Posterior cingulate gyrus (tissue), 11 donors: ENCODE results near the gene DPP6.
A peak's percentile ranks its signal among the peaks of the same experiment; 100 is the strongest.

ENCODE experiments used
- DNase-seq, 10 donors: peaks; one replicate each; pipeline versions ENCODE4 v3.0.0 to v3.0.0-alpha.2; 2020 to 2021; ENCODE audit warnings: mixed read lengths in 3 of 10
- intact Hi-C: fragments of 100-400 bp; cut with DNase I; formaldehyde crosslinking; loops from one replicate; pipeline ENCODE4 v1.15.1; 2023

DPP6 gene

DNA sequence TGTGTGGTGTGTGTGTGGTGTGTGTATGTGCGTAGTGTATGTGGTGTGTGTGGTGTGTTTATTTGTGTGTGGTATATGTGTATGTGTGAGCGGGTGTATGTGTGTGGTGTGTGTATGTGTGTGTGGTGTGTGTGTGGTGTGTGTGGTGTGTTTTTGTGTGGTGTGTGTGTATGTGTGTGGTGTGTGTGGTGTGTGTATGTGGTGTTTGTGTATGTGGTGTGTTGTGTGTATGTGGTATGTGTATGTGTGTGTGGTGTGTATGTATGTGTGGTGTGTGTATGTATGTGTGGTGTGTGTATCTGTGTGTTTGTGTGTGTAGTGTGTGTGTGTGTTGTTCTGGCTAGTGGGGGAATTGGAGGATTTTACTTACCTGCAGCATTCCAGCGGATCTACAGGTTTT, 523.3 kb downstream of the DPP6 start:
- intact Hi-C loops: loop anchor here (10.0 kb wide), 1 partner anchor 61 kb away; no protein-coding TSS in a partner anchor
- no peak for DNase-seq

DNA sequence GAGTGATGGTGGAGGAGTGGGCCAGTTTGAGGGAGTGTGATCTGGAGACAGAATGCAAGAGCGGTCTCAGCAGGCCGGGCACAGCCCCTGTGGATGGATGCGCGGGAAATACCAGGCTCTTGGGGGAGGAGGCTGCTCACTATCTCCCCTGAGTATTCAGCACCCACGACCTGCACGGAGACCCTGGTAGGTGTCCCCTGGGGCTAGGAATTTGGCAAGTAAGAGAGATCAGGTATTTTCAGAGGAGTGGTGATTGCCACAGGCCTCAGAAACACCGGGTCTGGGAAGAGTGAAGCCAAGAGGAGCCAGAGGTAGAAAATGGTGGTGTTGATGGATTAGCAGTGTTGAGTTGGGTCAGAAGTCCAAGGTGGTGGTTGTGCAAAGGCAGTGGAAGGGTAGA, 524.4 kb downstream of the DPP6 start:
- no peak for DNase-seq
- intact Hi-C loops: loop anchor here (10.0 kb wide), 1 partner anchor 62 kb away; no protein-coding TSS in a partner anchor

- DNase-seq: no peak
- intact Hi-C loops: loop anchor here (10.0 kb wide), 1 partner anchor 63 kb away; no protein-coding TSS in a partner anchor
These were observed 525.1 kb downstream of the DPP6 start for GRCh38 chr7:154577141-154577873.

- no peak for DNase-seq
- intact Hi-C loops: loop anchor here (10.0 kb wide), 1 partner anchor 64 kb away; no protein-coding TSS in a partner anchor
These were observed 526.1 kb downstream of the DPP6 start for GRCh38 chr7:154578336-154578735.

DNA sequence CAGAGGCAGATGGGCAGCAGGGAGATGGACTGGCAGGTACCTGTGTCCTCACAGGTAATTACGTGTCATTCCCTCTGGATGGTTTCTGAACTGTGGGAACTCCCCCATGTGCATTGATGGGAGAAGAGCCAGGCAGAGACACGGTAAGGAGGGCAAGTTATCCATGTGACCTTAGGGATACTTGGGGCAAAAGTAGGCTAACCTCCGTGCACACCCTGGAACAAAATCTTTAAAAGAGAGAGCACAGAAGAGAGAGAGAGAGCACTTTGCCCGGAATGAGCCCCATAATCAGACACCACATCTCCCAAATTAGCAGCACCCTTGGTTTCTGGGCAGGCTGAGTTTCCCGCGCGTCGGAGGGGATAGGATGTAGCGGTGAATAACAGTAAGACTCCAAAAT, 527.5 kb downstream of the DPP6 start:
- DNase-seq: no peak
- intact Hi-C loops: loop anchor here (10.0 kb wide), 2 partner anchors 65 to 195 kb away; no protein-coding TSS in a partner anchor

DNA sequence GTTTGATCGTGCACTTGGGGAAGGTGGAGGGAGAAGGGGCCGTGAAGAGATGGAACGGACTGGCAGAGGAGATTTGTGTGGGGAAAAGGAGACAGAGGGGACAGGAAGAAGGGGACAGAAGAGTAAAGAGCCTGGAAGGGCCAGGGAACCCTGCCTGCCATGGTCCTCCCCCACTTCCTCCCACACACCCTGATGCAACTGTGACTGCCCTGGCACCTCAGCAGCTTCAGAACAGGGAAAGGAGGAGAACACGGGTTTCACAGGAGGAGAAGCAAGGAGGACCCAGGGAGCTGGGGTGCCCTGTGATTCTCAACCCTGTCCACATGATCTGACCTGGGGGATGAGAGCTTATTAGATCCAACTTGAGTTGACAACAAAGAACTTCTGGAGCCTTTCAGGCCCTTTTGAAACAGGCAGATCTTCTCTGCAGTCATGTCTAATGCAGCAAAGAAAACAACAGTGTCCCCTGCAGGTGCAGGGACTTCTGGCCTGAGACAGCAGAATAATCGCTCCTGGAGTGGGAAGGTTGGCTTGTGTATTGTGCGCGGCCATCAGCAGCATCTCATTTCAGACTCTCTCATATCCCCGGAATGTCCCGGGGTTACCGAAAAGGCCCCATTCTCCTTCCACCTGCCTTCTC, 529.2 kb downstream of the DPP6 start:
- DNase-seq: no peak
- intact Hi-C loops: loop anchor here (10.0 kb wide), 1 partner anchor 193 kb away; no protein-coding TSS in a partner anchor

DNA sequence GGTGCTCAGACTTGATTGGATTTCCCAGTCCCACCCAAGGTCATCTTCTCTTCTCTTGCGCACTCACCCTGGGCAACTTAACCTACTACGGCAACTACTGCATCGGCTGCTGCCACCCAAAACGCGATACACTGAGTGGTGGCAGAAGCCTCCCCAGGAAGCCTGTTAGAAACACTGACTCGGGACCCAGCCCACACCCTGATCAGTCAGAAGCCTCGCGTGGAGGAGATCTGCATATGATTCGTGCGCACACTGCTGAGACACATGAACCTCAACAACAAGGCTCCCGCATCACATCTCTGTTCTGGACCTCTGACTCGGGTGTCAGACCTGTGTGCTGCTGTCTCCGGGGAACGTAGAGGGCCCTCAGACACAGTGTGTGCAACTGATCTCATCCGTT, 531.3 kb downstream of the DPP6 start:
- intact Hi-C loops: loop anchor here (10.0 kb wide), 1 partner anchor 191 kb away; no protein-coding TSS in a partner anchor
- DNase-seq: no peak

DNA sequence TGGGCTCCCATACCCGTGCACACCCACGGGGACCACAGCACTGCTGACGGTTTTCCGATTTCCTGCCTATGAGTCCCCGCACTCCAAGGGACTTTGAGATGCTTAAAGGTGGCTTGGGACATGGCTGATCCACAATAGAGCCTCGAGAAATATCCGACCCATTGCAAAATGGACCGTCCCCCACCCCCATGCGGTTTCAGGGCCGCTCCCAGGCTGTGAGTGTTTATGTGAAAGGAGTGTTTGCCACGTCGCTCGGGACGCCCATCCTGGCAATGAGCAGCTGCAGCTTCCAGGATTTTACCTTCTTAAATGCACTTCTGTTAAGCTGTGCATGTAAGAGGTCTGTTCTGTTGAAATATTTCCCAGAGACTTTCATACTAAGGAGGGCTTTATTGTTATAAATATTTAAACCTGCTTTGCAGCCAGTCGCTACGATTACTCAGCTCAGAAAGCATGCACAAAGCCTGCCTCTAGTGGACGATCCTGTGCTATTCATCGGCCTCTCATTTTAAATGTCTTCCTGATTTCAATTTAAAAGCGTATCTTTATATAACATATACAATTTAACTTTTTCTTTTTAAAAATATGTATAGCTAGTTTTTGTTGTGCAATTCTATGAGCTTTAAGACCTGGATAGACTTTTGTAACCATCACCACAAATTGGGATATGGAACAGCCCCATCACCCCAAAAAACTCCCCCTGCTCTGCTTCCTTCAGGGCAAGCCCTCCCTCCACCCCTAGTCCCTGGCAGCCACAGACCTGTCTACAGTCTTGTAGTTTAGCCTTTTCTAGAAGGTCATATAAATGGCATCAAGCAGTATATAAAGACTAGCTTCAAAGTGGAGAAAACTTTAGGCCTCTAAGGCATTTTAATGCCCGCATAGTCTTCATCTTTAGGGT, 532.4 kb downstream of the DPP6 start:
- intact Hi-C loops: loop anchor here (10.0 kb wide), 1 partner anchor 190 kb away; no protein-coding TSS in a partner anchor

GRCh38 chr7:154587792-154588191, 535.6 kb downstream of the DPP6 start:
- DNase-seq: peak in 2 of 10 donors; percentile 19 to 88
- intact Hi-C loops: loop anchor here (10.0 kb wide), 1 partner anchor 187 kb away; no protein-coding TSS in a partner anchor

More for the DNA sequence above, 532.4 kb downstream of the DPP6 start:
- DNase-seq: peak in 3 of 10 donors; percentile 44 to 87 (median 49)

DNA sequence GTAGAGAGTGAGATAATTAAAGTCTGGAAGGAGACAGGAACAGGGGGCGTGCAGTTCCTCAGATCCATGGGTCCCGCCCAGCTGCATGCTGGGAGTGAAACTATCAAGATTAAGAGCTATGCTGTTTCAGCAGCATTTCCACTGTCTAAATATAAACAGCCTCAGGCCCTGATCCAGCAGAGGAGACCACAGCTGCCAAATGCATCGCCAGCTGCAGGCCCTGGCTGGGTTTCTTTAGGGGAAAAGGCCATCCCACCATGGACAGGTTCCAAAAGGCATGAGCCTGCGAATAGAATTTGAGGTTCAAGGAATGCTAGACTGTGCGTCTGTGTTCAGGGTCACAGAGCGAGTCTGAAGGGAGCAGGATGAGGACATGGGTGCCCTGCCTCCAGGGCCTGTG, 539.3 kb downstream of the DPP6 start:
- intact Hi-C loops: loop anchor here (10.0 kb wide), 1 partner anchor 153 kb away; no protein-coding TSS in a partner anchor

GRCh38 chr7:154592388-154592787, 540.2 kb downstream of the DPP6 start:
- peak in 2 of 10 donors; percentile 11 to 81 for DNase-seq
- intact Hi-C loops: loop anchor here (10.0 kb wide), 1 partner anchor 152 kb away; no protein-coding TSS in a partner anchor

More for the DNA sequence above, 539.3 kb downstream of the DPP6 start:
- peak; percentile 48 to 96 (median 67) for DNase-seq

GRCh38 chr7:154598396-154598795, 546.2 kb downstream of the DPP6 start:
- intact Hi-C loops: loop anchor here (10.0 kb wide), 1 partner anchor 146 kb away; no protein-coding TSS in a partner anchor
- no peak for DNase-seq

GRCh38 chr7:154598864-154599263, 546.7 kb downstream of the DPP6 start:
- no peak for DNase-seq
- intact Hi-C loops: loop anchor here (10.0 kb wide), 1 partner anchor 146 kb away; no protein-coding TSS in a partner anchor

DNA sequence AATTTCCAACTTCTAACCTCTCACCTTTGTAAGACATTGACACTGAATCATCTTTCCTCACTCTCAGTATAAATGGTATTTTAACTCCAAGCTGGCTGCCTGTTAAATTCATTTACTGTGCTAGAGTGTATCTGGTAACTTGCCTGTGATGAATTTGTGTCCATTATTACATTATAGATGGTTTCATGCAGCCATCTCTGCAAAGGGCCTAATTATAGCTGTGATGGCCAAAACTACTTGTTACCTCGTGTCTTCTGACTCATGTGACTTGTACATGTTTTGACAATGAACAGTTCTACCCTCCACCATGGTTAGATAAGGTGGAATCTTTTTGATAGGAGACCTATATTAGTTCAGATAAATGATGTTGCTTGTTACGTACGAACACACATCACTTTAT, 558.7 kb downstream of the DPP6 start:
- intact Hi-C loops: no loop called here
- DNase-seq: no peak

GRCh38 chr7:154613811-154614210, 561.6 kb downstream of the DPP6 start:
- intact Hi-C loops: no loop called here

GRCh38 chr7:154620141-154620755, 568.0 kb downstream of the DPP6 start:
- intact Hi-C loops: no loop called here
- no peak for DNase-seq

More at GRCh38 chr7:154613811-154614210, 561.6 kb downstream of the DPP6 start:
- DNase-seq: peak in 1 of 10 donors; percentile 73

- intact Hi-C loops: no loop called here
- DNase-seq: no peak
These were observed 571.2 kb downstream of the DPP6 start for GRCh38 chr7:154623399-154623798.

DNA sequence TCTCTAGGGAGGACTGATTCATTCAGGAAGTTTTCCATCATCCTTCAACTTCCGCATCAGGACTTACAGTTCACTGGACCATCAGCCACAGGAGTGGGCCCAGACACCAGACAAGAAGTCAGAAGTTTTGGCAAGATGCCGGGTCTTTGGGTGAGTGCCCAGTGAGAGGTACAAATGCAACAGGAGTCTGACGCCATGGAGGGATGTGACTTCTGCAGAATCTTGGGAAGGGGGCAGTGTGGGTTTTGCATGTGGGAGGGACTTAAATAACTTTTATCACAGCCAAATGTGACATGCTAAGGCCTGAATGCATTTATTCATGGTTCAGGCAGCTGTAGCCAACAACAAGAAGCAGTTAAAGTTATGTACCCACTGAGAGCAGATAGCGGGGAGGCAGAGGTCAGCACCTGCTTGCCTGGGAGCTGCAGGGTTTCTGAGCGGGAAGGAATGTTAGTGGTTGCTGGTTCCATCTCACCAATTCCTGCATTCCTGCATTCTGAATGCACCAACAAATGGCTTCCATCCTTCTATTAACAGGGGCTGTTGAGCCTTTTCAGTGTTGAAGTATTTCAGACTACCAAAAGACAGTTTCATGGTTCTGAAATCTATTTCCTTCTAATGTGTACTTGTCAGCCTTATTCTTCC, 575.6 kb downstream of the DPP6 start:
- intact Hi-C loops: no loop called here
- no peak for DNase-seq

DNA sequence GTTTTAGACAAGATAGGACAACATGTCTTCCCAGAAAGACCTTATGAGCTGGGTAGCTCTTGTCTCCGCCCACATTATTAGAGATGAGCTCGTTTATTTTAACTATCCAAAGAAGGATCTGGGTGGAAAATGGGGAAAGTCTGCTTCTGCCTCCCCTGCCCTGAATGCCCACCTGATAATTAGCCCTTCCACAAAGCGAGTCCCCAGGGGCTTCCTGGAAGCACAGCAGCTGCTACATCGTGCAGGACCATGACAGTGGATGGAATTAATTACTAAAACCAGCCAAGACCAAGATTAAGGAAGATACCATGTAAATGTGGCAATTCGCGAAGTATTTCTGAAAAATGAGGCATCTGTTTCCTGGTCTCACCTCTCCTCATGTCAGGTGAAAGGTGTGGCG, 576.4 kb downstream of the DPP6 start:
- DNase-seq: no peak
- intact Hi-C loops: no loop called here
